Germinal center (tissue), 1 donor: ENCODE measurements around the gene METTL26.

Experiments used
- DNase-seq: peaks from one replicate; pipeline ENCODE4 v3.0.0; 2012; ENCODE audit warnings: mixed read lengths, low spot score

Gene METTL26

GRCh38 chr16:658679-659571, 22.8 kb upstream of the METTL26 start:
- DNase-seq = no peak

- no peak for DNase-seq
Observed at GRCh38 chr16:657487-657886, 21.4 kb upstream of the METTL26 start.

GRCh38 chr16:654034-654433, 17.9 kb upstream of the METTL26 start:
- no peak for DNase-seq

GRCh38 chr16:652454-653305, 16.6 kb upstream of the METTL26 start:
- DNase-seq = no peak

GRCh38 chr16:651844-652243, 15.7 kb upstream of the METTL26 start:
- DNase-seq = no peak

- peak; percentile 40 for DNase-seq
Observed at GRCh38 chr16:649631-650030, 13.5 kb upstream of the METTL26 start.

GRCh38 chr16:648781-649589, 12.9 kb upstream of the METTL26 start, which contains the start of gene WDR90:
WDR90 (plus strand) TSS chr16:649365; CDS start chr16:649417, 52 bp downstream.
- DNase-seq = peak; percentile 94

GRCh38 chr16:648071-648780, 12.1 kb upstream of the METTL26 start:
- DNase-seq = peak; percentile 64

GRCh38 chr16:647173-647902, 11.2 kb upstream of the METTL26 start:
- DNase-seq = no peak

- DNase-seq = no peak
Observed at GRCh38 chr16:646679-647172, 10.6 kb upstream of the METTL26 start.

- no peak for DNase-seq
Observed at GRCh38 chr16:645852-646678, 10.0 kb upstream of the METTL26 start.

- no peak for DNase-seq
Observed at GRCh38 chr16:644556-644955, 8.5 kb upstream of the METTL26 start.

GRCh38 chr16:643050-643368, 6.9 kb upstream of the METTL26 start:
- DNase-seq = no peak

- peak; percentile 30 for DNase-seq
Observed at GRCh38 chr16:642189-643049, 6.3 kb upstream of the METTL26 start.

- peak; percentile 79 for DNase-seq
Observed at GRCh38 chr16:641326-642188, 5.5 kb upstream of the METTL26 start, which contains the start of gene MCRIP2. MCRIP2 (plus strand) TSS chr16:641828; CDS start chr16:641992, 164 bp downstream.

GRCh38 chr16:640614-641013, 4.5 kb upstream of the METTL26 start:
- DNase-seq = no peak

GRCh38 chr16:638836-639235, 2.7 kb upstream of the METTL26 start:
- DNase-seq = no peak
